HEK293 (cell line): ENCODE measurements around the gene MTX2.

Experiments
- CTCF ChIP-seq: fragments of 450-650 bp; formaldehyde crosslinking; IDR thresholded peaks from 2 replicates; pipeline ENCODE4 v1.5.1; 2016; ENCODE audit warnings: missing biosample characterization, missing genetic modification characterization
- ZNF114 ChIP-seq: fragments of 450-650 bp; formaldehyde crosslinking; IDR thresholded peaks from 2 replicates; pipeline ENCODE4 v1.5.0; 2017; ENCODE audit warnings: missing biosample characterization, missing genetic modification characterization
- ZNF521 ChIP-seq: fragments of 450-650 bp; formaldehyde crosslinking; IDR thresholded peaks from 2 replicates; pipeline ENCODE4 v1.5.1; 2017; ENCODE audit warnings: missing biosample characterization, mild to moderate bottlenecking, missing genetic modification characterization
- ZNF670 ChIP-seq: fragments of 450-650 bp; formaldehyde crosslinking; IDR thresholded peaks from 2 replicates; pipeline ENCODE4 v1.5.1; 2016; ENCODE audit warnings: missing biosample characterization, missing genetic modification characterization, low read depth
- ZNF707 ChIP-seq: fragments of 450-650 bp; formaldehyde crosslinking; IDR thresholded peaks from 2 replicates; pipeline ENCODE4 v1.5.1; 2016; ENCODE audit warnings: missing biosample characterization, missing genetic modification characterization
- TF ChIP-seq, protein P1 (sequence below): fragments of 450-650 bp; formaldehyde crosslinking; IDR thresholded peaks from 2 replicates; pipeline ENCODE4 v1.5.1; 2016; ENCODE audit warnings: missing biosample characterization, missing genetic modification characterization

- TF ChIP-seq CTCF (tag by site-specific recombination) (no peak), ZNF114 (tag by site-specific recombination) (no peak), ZNF521 (no peak), ZNF707 (no peak), ZNF670 (no peak)
- TF ChIP-seq, protein P1, sequence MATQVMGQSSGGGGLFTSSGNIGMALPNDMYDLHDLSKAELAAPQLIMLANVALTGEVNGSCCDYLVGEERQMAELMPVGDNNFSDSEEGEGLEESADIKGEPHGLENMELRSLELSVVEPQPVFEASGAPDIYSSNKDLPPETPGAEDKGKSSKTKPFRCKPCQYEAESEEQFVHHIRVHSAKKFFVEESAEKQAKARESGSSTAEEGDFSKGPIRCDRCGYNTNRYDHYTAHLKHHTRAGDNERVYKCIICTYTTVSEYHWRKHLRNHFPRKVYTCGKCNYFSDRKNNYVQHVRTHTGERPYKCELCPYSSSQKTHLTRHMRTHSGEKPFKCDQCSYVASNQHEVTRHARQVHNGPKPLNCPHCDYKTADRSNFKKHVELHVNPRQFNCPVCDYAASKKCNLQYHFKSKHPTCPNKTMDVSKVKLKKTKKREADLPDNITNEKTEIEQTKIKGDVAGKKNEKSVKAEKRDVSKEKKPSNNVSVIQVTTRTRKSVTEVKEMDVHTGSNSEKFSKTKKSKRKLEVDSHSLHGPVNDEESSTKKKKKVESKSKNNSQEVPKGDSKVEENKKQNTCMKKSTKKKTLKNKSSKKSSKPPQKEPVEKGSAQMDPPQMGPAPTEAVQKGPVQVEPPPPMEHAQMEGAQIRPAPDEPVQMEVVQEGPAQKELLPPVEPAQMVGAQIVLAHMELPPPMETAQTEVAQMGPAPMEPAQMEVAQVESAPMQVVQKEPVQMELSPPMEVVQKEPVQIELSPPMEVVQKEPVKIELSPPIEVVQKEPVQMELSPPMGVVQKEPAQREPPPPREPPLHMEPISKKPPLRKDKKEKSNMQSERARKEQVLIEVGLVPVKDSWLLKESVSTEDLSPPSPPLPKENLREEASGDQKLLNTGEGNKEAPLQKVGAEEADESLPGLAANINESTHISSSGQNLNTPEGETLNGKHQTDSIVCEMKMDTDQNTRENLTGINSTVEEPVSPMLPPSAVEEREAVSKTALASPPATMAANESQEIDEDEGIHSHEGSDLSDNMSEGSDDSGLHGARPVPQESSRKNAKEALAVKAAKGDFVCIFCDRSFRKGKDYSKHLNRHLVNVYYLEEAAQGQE (tag by site-specific recombination): no peak
Measured at GRCh38 chr2:176284461-176285049, 15.3 kb downstream of the MTX2 start.
